ENCODE measurements around the gene RPL39.

DNA sequence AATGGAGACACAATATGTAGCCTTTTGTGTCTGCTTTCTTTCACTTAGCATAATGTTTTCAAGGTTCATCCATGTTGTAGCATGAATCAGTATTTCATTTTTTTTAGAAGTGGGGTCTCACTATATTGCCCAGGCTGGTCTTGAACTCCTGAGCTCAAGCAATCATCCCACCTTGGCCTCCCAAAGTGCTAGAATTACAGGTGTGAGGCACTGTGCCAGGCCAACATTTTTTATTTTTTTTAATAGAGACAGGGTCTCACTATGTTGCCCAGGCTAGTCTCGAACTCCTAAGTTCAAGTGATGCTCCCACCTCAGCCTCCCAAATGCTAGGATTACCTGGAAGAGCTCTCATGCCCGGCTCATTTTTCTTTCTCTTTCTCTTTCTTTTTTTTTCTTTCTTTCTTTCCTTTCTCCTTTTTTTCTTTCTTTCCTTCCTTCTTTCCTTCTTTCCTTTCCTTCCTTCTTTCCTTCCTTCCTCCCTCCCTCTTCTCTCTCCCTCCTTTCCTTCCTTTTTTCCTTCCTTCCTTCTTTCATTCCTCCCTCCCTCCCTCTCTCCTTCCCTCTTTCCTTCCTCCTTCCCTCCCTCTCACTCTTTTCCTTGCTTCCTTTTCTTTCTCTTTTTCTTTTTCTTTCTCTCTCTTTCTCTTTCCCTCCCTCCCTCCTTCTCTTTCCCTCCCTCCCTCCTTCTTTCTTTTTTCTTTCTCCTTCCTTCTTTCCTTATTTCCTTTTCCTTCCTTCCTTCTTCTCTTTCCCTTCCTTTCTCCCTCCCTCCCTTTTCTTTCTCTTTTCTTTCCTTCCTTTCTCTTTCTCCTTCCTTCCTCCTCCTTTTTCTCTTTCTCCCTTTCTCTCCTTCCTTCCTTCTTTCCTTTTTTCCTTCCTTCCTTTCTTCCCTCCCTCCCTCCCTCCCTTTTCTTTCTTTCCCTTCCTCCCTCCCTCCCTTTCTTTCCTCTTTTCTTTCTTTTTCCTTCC is 10.1 kb upstream of the RPL39 start:
- TF ChIP-seq, protein P1, sequence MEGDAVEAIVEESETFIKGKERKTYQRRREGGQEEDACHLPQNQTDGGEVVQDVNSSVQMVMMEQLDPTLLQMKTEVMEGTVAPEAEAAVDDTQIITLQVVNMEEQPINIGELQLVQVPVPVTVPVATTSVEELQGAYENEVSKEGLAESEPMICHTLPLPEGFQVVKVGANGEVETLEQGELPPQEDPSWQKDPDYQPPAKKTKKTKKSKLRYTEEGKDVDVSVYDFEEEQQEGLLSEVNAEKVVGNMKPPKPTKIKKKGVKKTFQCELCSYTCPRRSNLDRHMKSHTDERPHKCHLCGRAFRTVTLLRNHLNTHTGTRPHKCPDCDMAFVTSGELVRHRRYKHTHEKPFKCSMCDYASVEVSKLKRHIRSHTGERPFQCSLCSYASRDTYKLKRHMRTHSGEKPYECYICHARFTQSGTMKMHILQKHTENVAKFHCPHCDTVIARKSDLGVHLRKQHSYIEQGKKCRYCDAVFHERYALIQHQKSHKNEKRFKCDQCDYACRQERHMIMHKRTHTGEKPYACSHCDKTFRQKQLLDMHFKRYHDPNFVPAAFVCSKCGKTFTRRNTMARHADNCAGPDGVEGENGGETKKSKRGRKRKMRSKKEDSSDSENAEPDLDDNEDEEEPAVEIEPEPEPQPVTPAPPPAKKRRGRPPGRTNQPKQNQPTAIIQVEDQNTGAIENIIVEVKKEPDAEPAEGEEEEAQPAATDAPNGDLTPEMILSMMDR (IDR thresholded peaks at IDR 0.05), result no peak
- no peak for TF ChIP-seq POLR2A (IDR thresholded peaks at IDR 0.05)

All from lower leg skin (tissue), 3 donors.